ENCODE results near the gene PRDM10.

DNA sequence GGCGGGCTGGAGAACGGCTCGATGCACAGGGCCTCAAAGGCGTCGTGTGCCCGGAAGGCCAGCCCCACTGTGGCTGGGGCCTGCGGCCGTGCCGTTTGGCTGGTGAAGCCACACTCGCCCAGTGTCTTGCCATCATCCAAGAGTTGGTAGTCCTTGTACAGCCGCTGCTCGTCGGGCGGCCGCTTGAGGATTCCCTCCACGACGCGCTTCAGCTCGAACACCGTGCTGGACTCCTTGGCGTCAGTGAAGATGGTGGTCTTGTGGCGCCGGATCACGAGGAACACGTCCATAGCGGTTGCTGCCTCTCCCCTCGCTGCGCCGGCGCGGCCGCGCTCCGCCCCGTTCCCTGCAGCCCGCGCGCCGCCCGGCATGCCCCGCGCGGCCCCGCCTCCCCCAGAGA, 30.3 kb upstream of the PRDM10 start:
- TF ChIP-seq, protein P1, sequence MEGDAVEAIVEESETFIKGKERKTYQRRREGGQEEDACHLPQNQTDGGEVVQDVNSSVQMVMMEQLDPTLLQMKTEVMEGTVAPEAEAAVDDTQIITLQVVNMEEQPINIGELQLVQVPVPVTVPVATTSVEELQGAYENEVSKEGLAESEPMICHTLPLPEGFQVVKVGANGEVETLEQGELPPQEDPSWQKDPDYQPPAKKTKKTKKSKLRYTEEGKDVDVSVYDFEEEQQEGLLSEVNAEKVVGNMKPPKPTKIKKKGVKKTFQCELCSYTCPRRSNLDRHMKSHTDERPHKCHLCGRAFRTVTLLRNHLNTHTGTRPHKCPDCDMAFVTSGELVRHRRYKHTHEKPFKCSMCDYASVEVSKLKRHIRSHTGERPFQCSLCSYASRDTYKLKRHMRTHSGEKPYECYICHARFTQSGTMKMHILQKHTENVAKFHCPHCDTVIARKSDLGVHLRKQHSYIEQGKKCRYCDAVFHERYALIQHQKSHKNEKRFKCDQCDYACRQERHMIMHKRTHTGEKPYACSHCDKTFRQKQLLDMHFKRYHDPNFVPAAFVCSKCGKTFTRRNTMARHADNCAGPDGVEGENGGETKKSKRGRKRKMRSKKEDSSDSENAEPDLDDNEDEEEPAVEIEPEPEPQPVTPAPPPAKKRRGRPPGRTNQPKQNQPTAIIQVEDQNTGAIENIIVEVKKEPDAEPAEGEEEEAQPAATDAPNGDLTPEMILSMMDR (IDR thresholded peaks at IDR 0.05) = no peak
- TF ChIP-seq POLR2AphosphoS5 (IDR thresholded peaks at IDR 0.05) = no peak

All from gastroesophageal sphincter (tissue), 3 donors.